Measurements from ENCODE around the gene FSIP2.
"Not testable (repeated sequence)": the region's sequence is repeated elsewhere in the genome, so short reads cannot be mapped to it uniquely, and the experiment has no call there.

The FSIP2 gene

GRCh38 chr2:185864468-185865260 is 126.1 kb downstream of the FSIP2 start:
- CTCF ChIA-PET; H3K36me3 ChIP-seq (ENCODE audit: control insufficient read depth in 4 of 4, insufficient read depth in 4 of 4, low read length in 3 of 4); H3K4me3 ChIP-seq (ENCODE audit: control insufficient read depth in 1 of 7, extremely low read depth in 1 of 7, insufficient read depth in 4 of 7, low read depth in 2 of 7, low read length in 6 of 7); POLR2A ChIA-PET; H3K9me3 ChIP-seq (ENCODE audit: control extremely low read depth in 1 of 5, control insufficient read depth in 4 of 5, insufficient read depth in 2 of 5, low read depth in 1 of 5, low read length in 4 of 5); H3K4me1 ChIP-seq (ENCODE audit: control extremely low read depth in 1 of 4, control insufficient read depth in 4 of 4, insufficient read depth in 4 of 4, low read length in 3 of 4); H3K27me3 ChIP-seq (replicated peaks in 2 of 5; ENCODE audit: control insufficient read depth in 4 of 5, insufficient read depth in 5 of 5, low read length in 4 of 5); DNase-seq; H3K27ac ChIP-seq (ENCODE audit: insufficient read depth in 1 of 2, low read depth in 1 of 2, low read length in 2 of 2, poor library complexity in 1 of 2, severe bottlenecking in 2 of 2): not testable (repeated sequence)
- 90% methylated on average over 13 of the region's 31 CpGs for WGBS (ENCODE audit: insufficient coverage)

- POLR2A ChIA-PET = no interaction called here
- Histone ChIP-seq H3K36me3 (ENCODE audit: control insufficient read depth in 4 of 4, insufficient read depth in 4 of 4, low read length in 3 of 4) (peaks cover 0 to 2% (median 0%) of the 10 kb centered on the region in 4 experiments), H3K4me1 (ENCODE audit: control extremely low read depth in 1 of 4, control insufficient read depth in 4 of 4, insufficient read depth in 4 of 4, low read length in 3 of 4) (no peaks in the 10 kb centered on the region), H3K27ac (ENCODE audit: insufficient read depth in 1 of 2, low read depth in 1 of 2, low read length in 2 of 2, poor library complexity in 1 of 2, severe bottlenecking in 2 of 2) (no peak overlapping the region), H3K9me3 (ENCODE audit: control extremely low read depth in 1 of 5, control insufficient read depth in 4 of 5, insufficient read depth in 2 of 5, low read depth in 1 of 5, low read length in 4 of 5) (peaks cover 0 to 1% (median 0%) of the 10 kb centered on the region in 5 experiments), H3K27me3 (replicated peaks in 2 of 5; ENCODE audit: control insufficient read depth in 4 of 5, insufficient read depth in 5 of 5, low read length in 4 of 5) (no peaks in the 10 kb centered on the region), H3K4me3 (ENCODE audit: control insufficient read depth in 1 of 7, extremely low read depth in 1 of 7, insufficient read depth in 4 of 7, low read depth in 2 of 7, low read length in 6 of 7) (no peak overlapping the region)
- CTCF ChIA-PET = no interaction called here
- WGBS (ENCODE audit: insufficient coverage) = 91% methylated on average over 6 of the region's 7 CpGs
- no peak for DNase-seq
These were observed 136.7 kb downstream of the FSIP2 start for GRCh38 chr2:185875136-185875931.

GRCh38 chr2:185876234-185876633 is 137.6 kb downstream of the FSIP2 start:
- no peak overlapping the region for H3K4me3 ChIP-seq (ENCODE audit: control insufficient read depth in 1 of 7, extremely low read depth in 1 of 7, insufficient read depth in 4 of 7, low read depth in 2 of 7, low read length in 6 of 7)
- ChIA-PET POLR2A (no interaction called here), CTCF (no interaction called here)
- 94% methylated on average over 3 of the region's 3 CpGs for WGBS (ENCODE audit: insufficient coverage)
- H3K27ac ChIP-seq (ENCODE audit: insufficient read depth in 1 of 2, low read depth in 1 of 2, low read length in 2 of 2, poor library complexity in 1 of 2, severe bottlenecking in 2 of 2) = no peak overlapping the region
- peaks cover 0 to 2% (median 0%) of the 10 kb centered on the region in 4 experiments for H3K36me3 ChIP-seq (ENCODE audit: control insufficient read depth in 4 of 4, insufficient read depth in 4 of 4, low read length in 3 of 4)
- H3K9me3 ChIP-seq (ENCODE audit: control extremely low read depth in 1 of 5, control insufficient read depth in 4 of 5, insufficient read depth in 2 of 5, low read depth in 1 of 5, low read length in 4 of 5) = peaks cover 0 to 1% (median 0%) of the 10 kb centered on the region in 5 experiments
- DNase-seq = no peak
- no peaks in the 10 kb centered on the region for H3K27me3 ChIP-seq (replicated peaks in 2 of 5; ENCODE audit: control insufficient read depth in 4 of 5, insufficient read depth in 5 of 5, low read length in 4 of 5)
- H3K4me1 ChIP-seq (ENCODE audit: control extremely low read depth in 1 of 4, control insufficient read depth in 4 of 4, insufficient read depth in 4 of 4, low read length in 3 of 4) = no peaks in the 10 kb centered on the region

- H3K9me3 ChIP-seq (ENCODE audit: control extremely low read depth in 1 of 5, control insufficient read depth in 4 of 5, insufficient read depth in 2 of 5, low read depth in 1 of 5, low read length in 4 of 5) = peaks cover 0 to 1% (median 0%) of the 10 kb centered on the region in 5 experiments
- no peak for DNase-seq
- 100% methylated on average over 1 of the region's 2 CpGs for WGBS (ENCODE audit: insufficient coverage)
- H3K27me3 ChIP-seq (replicated peaks in 2 of 5; ENCODE audit: control insufficient read depth in 4 of 5, insufficient read depth in 5 of 5, low read length in 4 of 5) = no peaks in the 10 kb centered on the region
- H3K36me3 ChIP-seq (ENCODE audit: control insufficient read depth in 4 of 4, insufficient read depth in 4 of 4, low read length in 3 of 4) = peaks cover 0 to 2% (median 0%) of the 10 kb centered on the region in 4 experiments
- H3K27ac ChIP-seq (ENCODE audit: insufficient read depth in 1 of 2, low read depth in 1 of 2, low read length in 2 of 2, poor library complexity in 1 of 2, severe bottlenecking in 2 of 2) = no peak overlapping the region
- ChIA-PET POLR2A (no interaction called here), CTCF (no interaction called here)
- no peak overlapping the region for H3K4me3 ChIP-seq (ENCODE audit: control insufficient read depth in 1 of 7, extremely low read depth in 1 of 7, insufficient read depth in 4 of 7, low read depth in 2 of 7, low read length in 6 of 7)
- H3K4me1 ChIP-seq (ENCODE audit: control extremely low read depth in 1 of 4, control insufficient read depth in 4 of 4, insufficient read depth in 4 of 4, low read length in 3 of 4) = no peaks in the 10 kb centered on the region
These were observed 141.8 kb downstream of the FSIP2 start for GRCh38 chr2:185880396-185880795.

Measured in common myeloid progenitor, CD34-positive (primary cell).